Stimulated activated CD8-positive, alpha-beta memory T cell treated with anti-CD3 and anti-CD28 coated beads, Interleukin-12 subunit alpha, Interleukin-12 subunit beta, amount 100 ng/mL, for 1 hour (primary cell): ENCODE data around the gene PTPA.
"Not testable (repeated sequence)": the region's sequence is repeated elsewhere in the genome, so short reads cannot be mapped to it uniquely, and the experiment has no call there.

Experiments used
- DNase-seq: peaks from one replicate; pipeline ENCODE4 v3.0.0-alpha.2; 2020; ENCODE audit warnings: low read depth

The PTPA gene

GRCh38 chr9:129160712-129161533, 49.7 kb downstream of the PTPA start:
- DNase-seq = no peak

- DNase-seq = no peak
Measured at GRCh38 chr9:129161534-129161837, 50.3 kb downstream of the PTPA start.

GRCh38 chr9:129162497-129163197, 51.4 kb downstream of the PTPA start:
- DNase-seq = no peak

- not testable (repeated sequence) for DNase-seq
Measured at GRCh38 chr9:129163198-129163670, 52.0 kb downstream of the PTPA start.

DNA sequence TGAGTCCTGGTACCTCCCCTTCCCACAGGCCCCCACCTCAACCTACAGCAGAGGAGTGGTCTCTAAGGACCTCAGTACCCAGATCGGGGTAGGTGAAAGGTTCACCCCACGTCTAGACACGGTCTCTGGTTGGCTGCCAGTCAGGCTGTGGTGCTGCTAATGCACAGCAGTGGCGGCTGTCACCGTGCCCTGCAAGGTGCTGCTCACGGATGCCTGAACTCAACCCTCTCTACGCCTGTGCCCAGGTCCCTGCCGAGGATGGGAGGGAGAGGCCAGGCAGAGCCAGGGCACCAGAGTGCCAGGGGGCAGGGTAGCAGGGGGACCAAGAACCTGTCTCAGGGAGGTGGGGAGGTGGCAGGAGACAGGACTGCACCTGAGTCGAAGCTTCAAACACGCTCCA, 52.5 kb downstream of the PTPA start:
- DNase-seq = no peak

DNA sequence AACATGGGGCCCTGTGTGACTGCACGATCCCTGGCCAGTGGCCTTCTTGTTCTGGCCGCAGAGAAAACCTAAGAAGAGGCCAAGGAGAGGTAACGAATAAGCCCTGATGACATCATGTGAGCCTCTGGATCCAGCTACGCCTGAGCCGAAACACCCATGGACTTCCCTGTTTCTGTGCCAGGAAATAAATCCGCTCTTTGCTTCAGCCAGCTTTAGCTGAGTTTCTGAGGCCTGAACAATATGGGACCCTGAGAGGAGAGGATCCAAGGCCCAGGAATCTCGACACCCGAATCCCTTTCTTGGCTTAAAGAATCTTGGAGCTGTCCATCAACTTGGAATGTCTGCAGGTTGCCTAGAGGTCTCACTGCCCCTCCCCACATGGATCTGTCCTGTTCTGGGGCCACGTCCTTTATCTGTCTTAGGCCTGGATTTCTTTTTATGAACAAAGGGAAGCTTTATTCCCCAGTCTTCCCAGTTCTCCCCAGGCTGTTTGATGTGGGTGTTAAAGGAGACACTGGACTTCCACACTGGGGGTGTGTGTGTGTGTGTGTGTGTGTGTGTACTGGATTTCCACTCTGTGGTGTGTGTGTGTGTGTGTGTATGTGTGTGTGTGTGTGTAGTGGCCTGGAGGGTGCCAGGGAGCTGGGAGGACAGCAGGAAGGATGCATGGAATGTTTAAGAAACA, 53.2 kb downstream of the PTPA start:
- DNase-seq = no peak

- DNase-seq = no peak
Measured at GRCh38 chr9:129165198-129165597, 54.0 kb downstream of the PTPA start.

- DNase-seq = no peak
Measured at GRCh38 chr9:129166623-129167557, 55.7 kb downstream of the PTPA start.

DNA sequence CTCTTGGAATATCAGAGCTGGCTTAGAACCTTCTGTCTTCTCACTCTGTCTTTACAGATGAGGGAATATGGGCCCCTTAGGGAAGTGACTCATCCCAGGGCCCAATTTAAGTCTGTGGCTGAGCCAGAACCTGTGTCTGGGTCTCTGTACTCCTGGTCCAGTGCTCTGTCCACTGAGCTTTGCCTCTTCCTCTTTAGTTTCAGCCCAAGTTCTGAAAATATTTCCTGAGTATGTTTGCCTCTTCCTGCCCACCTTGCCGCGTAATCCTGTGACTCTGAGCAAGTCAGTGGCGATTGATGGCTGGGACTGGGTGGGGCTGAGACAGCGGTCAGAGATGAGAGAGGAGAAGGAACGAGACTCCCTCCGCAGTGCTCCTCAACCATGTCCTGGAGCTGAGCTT, 59.0 kb downstream of the PTPA start:
- DNase-seq = no peak

GRCh38 chr9:129171993-129172751, 61.0 kb downstream of the PTPA start:
- no peak for DNase-seq

DNA sequence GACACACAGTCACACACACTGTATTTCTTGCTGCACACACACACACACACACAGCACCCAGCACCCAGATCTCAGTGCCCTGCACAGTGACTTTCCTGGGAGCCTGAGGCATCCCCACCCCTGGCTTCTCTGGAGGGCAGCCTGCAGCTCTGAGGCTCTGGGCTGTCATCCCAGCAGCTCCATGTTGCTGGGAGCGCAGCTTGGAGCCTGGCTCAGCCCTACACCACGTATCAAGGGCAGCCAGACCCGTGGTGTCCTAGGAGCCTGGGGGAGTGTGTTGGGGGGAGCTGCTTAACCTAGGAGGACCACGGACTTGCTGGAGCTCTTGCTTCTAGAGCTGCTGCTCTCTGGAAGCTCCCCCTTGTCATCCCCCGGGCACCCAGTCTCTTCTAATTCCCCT, 61.6 kb downstream of the PTPA start:
- no peak for DNase-seq

DNA sequence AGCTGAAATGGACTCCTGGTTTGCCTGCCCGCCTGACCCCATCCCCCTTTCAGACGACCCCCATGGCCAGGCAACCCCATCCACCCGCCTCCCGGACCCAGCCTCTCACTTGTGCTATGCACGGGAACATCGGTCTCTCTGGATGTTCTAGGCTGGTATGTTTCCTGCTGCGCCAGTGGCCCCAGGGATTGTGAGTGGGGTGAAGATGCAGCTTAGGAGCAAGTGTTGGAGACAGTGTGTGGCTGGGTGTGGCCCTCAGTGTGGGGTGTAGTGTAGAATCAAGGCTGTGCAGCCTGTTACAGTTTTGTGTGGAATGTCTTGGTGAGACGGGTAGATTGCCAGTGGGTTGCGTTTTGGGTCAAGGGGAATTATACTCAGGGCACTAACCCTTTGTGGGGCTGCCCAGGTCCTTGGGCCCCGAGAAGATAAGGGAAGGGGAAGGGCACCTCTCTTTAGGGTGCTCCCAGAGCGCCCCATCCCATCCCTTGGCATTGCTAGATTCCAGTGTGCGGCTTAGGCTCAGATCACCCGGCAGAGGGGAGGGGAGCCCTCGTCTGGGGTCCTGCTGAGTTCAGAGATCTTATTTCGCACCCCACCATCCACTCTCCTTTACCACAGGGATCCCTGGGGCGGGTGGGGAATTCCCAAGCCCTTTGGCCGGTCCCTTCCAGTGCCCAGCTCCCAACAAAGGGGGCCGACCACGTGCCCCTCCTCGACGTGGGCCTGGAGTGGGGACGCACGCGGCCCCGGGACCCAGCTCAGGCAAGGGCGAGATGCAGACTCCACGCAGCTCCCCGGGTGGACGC, 62.3 kb downstream of the PTPA start:
- DNase-seq = no peak

DNA sequence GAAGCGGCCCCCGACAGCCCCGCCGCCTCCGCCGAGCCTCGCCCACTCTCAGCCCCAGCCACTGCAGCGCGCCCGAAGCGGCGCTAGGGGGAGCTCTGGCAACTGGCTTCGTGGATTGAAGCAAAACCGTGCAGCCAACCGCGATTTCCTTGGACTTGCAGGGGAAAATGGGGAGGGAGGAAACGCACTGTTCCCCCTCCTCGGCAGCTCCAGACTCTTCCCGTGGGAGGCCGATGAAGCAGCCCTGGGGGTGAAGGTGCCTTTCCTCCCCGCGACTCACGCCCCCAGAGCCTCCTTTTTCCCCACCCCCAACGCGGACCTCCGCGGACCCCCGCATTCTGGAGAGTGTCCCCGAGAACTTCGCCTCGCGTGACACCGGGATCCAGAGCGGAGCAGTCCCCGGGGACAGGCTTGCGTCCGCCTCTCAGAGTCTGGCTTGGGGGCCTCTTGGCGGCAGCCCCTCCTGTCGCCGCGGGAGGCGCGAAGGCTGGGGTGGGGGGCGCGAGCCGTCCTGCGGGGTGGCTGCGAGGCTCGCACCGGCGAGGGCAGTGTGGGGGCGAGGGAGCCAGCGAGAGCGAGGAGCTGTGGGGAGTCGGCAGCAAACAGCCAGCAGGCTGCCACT, 63.0 kb downstream of the PTPA start:
- DNase-seq = peak; percentile 72

DNA sequence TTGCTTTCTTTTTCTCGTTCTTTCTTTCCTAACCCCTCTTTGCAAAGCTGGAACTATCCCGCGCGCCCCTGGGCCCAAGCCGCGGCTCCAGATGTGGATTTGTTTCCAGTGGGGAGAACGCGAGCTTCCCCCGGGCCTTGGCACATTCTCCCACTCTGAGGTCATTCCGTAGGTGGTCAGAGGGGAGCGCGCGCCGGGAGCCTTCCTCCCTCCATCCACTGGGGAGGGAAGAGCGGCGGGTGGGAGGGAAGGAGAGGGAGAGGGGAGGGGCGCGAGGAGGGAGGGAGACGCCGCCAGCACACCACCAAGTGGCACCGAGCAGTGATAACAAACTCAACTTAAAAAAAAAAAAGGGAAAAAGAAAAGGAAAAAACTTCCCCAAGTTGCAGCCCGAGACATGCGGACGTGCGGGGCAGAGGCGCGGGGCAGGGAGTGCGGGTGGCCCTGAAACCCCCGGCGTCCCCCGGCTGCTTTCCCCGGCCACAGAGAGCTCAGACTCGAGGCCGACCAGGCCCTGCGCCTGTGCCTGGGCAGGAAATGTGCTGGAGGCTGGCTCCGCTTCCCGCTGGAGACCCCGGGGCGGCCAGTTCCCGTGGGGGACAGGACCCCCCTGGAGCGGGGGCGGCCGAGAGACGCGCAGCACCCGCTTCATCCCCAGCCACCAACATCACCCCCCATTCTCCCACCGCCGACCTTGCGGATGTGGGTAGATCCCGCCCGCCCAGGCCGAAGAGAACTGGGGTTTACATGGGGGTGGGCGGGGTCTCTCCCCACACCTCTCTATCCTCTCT, 63.7 kb downstream of the PTPA start:
- DNase-seq = no peak

- DNase-seq = no peak
Measured at GRCh38 chr9:129175515-129175824, 64.3 kb downstream of the PTPA start.

- no peak for DNase-seq
Measured at GRCh38 chr9:129175825-129176633, 64.8 kb downstream of the PTPA start.

GRCh38 chr9:129176701-129177442, 65.7 kb downstream of the PTPA start:
- no peak for DNase-seq

GRCh38 chr9:129177443-129177790, 66.2 kb downstream of the PTPA start:
- DNase-seq = no peak
